Measurements from ENCODE around the gene CDK19.

DNA sequence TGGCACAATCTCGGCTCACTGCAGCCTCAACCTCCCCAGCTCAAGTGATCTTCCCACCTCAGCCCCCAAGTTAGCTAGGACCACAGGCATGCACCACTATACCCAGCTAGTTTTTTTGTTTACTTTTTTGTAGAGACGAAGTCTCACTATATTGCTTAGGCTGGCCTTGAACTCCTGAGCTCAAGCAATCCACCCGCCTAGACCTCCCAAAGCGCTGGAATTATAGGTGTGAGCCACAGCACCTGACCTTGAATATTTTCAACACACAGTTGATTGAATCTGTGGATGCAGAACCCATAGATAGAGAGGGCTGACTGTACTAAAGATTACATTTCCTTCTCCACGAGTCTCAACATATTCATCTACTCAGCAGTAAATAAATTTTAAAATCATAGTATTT, 15.6 kb downstream of the CDK19 start:
- TF ChIP-seq REST (IDR thresholded peaks at IDR 0.05; ENCODE audit: unreplicated experiment) = no peak
- TF ChIP-seq, protein P1, sequence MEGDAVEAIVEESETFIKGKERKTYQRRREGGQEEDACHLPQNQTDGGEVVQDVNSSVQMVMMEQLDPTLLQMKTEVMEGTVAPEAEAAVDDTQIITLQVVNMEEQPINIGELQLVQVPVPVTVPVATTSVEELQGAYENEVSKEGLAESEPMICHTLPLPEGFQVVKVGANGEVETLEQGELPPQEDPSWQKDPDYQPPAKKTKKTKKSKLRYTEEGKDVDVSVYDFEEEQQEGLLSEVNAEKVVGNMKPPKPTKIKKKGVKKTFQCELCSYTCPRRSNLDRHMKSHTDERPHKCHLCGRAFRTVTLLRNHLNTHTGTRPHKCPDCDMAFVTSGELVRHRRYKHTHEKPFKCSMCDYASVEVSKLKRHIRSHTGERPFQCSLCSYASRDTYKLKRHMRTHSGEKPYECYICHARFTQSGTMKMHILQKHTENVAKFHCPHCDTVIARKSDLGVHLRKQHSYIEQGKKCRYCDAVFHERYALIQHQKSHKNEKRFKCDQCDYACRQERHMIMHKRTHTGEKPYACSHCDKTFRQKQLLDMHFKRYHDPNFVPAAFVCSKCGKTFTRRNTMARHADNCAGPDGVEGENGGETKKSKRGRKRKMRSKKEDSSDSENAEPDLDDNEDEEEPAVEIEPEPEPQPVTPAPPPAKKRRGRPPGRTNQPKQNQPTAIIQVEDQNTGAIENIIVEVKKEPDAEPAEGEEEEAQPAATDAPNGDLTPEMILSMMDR (conservative IDR thresholded peaks at IDR 0.05; ENCODE audit: low read depth in 2 of 2) = no peak
- no peak for TF ChIP-seq CREB1 (CRISPR knock-in tag; IDR thresholded peaks at IDR 0.05; ENCODE audit: low read depth)
- no peak for TF ChIP-seq EZH2phosphoT487 (IDR thresholded peaks at IDR 0.05; ENCODE audit: unreplicated experiment)
- no peak for TF ChIP-seq EZH2 (IDR thresholded peaks at IDR 0.05; ENCODE audit: low read depth, unreplicated experiment)
- no peak for TF ChIP-seq POLR2AphosphoS5 (IDR thresholded peaks at IDR 0.05; ENCODE audit: low read depth)
- TF ChIP-seq JUNB (IDR thresholded peaks at IDR 0.05; ENCODE audit: unreplicated experiment) = no peak
- TF ChIP-seq, protein P2, sequence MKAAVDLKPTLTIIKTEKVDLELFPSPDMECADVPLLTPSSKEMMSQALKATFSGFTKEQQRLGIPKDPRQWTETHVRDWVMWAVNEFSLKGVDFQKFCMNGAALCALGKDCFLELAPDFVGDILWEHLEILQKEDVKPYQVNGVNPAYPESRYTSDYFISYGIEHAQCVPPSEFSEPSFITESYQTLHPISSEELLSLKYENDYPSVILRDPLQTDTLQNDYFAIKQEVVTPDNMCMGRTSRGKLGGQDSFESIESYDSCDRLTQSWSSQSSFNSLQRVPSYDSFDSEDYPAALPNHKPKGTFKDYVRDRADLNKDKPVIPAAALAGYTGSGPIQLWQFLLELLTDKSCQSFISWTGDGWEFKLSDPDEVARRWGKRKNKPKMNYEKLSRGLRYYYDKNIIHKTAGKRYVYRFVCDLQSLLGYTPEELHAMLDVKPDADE (IDR thresholded peaks at IDR 0.05) = no peak
